PC-3 (cell line): Measurements from ENCODE around the gene LRRD1. TPM values are rescaled to one million over a fixed set of nuclear protein-coding genes. Genes with fewer than 3 reads are reported as not detected.
"Not testable (repeated sequence)": the region's sequence is repeated elsewhere in the genome, so short reads cannot be mapped to it uniquely, and the experiment has no call there.

Source experiments
- ATAC-seq: fragments of 200-7000 bp; cut with Tn5 transposase; 2 replicates; pipeline ENCODE4 v1.9.1; 2020; ENCODE audit warnings: mild to moderate bottlenecking, moderate library complexity
- BruUV-seq: library from RNA; stranded (reverse); fragments of 400-500 nt; replicated peaks from 2 replicates; lab custom pipeline; 2021; lab: Mats Ljungman, UMichigan
- CTCF ChIA-PET: fragments of 300-600 bp; sonication (Branson Sonifier 250); formaldehyde crosslinking; loops from one replicate; lab custom pipeline; 2022; ENCODE audit warnings: antibody characterized with exemption; lab: Charles Lee
- POLR2A ChIA-PET: fragments of 300-600 bp; sonication (Branson Sonifier 250); formaldehyde crosslinking; loops from one replicate; lab custom pipeline; 2022; ENCODE audit warnings: antibody characterized with exemption; ENCODE audit not compliant: unreplicated experiment; lab: Charles Lee
- DNase-seq: peaks from one replicate; pipeline ENCODE4 v3.0.0-alpha.2; 2015
- H2AFZ ChIP-seq: fragments of 300-600 bp; sonication (generic); 2 replicates; pipeline ENCODE4 v1.6.0; 2016; ENCODE audit warnings: antibody characterized with exemption, low read length
- H3F3A ChIP-seq: fragments of 300-600 bp; sonication (generic); one replicate; pipeline ENCODE4 v1.6.0; 2017; ENCODE audit warnings: antibody characterized with exemption, low read length, control low read depth, mild to moderate bottlenecking; ENCODE audit not compliant: unreplicated experiment
- H3K27ac ChIP-seq: fragments of 300-600 bp; sonication (generic); 2 replicates; pipeline ENCODE4 v1.5.1; 2016; ENCODE audit warnings: mild to moderate bottlenecking, low read length
- H3K27me3 ChIP-seq: fragments of 300-600 bp; sonication (generic); 2 replicates; pipeline ENCODE4 v1.6.1; 2016; ENCODE audit warnings: low read length, mixed read lengths
- H3K36me3 ChIP-seq: fragments of 300-600 bp; sonication (generic); 2 replicates; pipeline ENCODE4 v1.6.1; 2016; ENCODE audit warnings: low read depth, mixed run types, low read length, mixed read lengths
- H3K4me1 ChIP-seq: fragments of 300-600 bp; sonication (generic); 2 replicates; pipeline ENCODE4 v1.5.1; 2016; ENCODE audit warnings: low read length; ENCODE audit not compliant: insufficient read depth
- H3K4me2 ChIP-seq: fragments of 300-600 bp; sonication (generic); 2 replicates; pipeline ENCODE4 v1.6.0; 2016; ENCODE audit warnings: low read length
- H3K4me3 ChIP-seq: fragments of 300-600 bp; sonication (generic); 2 replicates; pipeline ENCODE4 v1.5.1; 2016; ENCODE audit warnings: mild to moderate bottlenecking, low read length, mixed read lengths
- H3K79me2 ChIP-seq: fragments of 300-600 bp; sonication (generic); 2 replicates; pipeline ENCODE4 v1.6.1; 2017; ENCODE audit warnings: low read length, mixed read lengths
- H3K9ac ChIP-seq: fragments of 300-600 bp; sonication (generic); 2 replicates; pipeline ENCODE4 v1.6.0; 2016; ENCODE audit warnings: mild to moderate bottlenecking, low read length
- H3K9me2 ChIP-seq: fragments of 300-600 bp; sonication (generic); replicated peaks from 2 replicates; pipeline ENCODE4 v1.6.1; 2016; ENCODE audit warnings: mixed run types, low read length, mixed read lengths
- H3K9me3 ChIP-seq: fragments of 300-600 bp; sonication (generic); 2 replicates; pipeline ENCODE4 v1.6.1; 2016; ENCODE audit warnings: low read length, mixed read lengths
- H4K20me1 ChIP-seq: fragments of 300-600 bp; sonication (generic); 2 replicates; pipeline ENCODE4 v1.6.1; 2016; ENCODE audit warnings: low read length, mixed read lengths
- EZH2 ChIP-seq: fragments of 300-600 bp; sonication (generic); IDR thresholded peaks from one replicate; pipeline ENCODE4 v1.6.1; 2017; ENCODE audit warnings: antibody characterized with exemption, mild to moderate bottlenecking, low read length; ENCODE audit not compliant: unreplicated experiment
- EZH2phosphoT487 ChIP-seq: fragments of 300-600 bp; sonication (generic); IDR thresholded peaks from 2 replicates; pipeline ENCODE4 v1.6.1; 2018; ENCODE audit warnings: mild to moderate bottlenecking, antibody characterized with exemption, low read length, borderline replicate concordance
- intact Hi-C: fragments of 100-400 bp; cut with micrococcal nuclease; formaldehyde crosslinking; loops from 2 replicates; pipeline ENCODE4 v1.9.0; 2023
- total RNA-seq: library from RNA; depleted of rRNA; stranded (reverse); fragments of >200 nt; gene quantifications from 2 replicates; pipeline ENCODE4 v1.2.3, GENCODE V29; 2014
- TF ChIP-seq, protein P1 (sequence below): fragments of 300-600 bp; sonication (generic); conservative IDR thresholded peaks from 2 replicates; pipeline ENCODE4 v1.5.1; 2017; ENCODE audit warnings: antibody characterized with exemption, low read depth, mild to moderate bottlenecking, low read length

Gene LRRD1
- total RNA-seq, 1 experiment from 2014 or later, result not detected

DNA sequence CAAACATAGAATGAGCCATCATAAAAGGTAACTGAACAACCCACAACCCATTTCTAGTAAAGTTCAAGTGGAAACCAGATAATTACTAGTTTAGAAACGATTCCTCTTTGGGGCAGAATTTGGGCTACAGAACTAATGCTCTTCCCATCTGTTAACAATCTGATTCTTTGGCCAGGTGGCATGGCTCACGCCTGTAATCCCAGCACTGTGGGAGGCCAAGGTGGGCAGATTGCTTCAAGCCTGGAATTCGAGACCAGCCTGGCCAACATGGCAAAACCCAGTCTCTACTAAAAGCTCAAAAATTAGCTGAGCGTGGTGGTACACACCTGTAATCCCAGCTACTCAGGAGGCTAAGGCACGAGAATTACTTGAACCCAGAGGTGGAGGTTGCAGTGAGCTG is 63.1 kb downstream of the LRRD1 start:
- Histone ChIP-seq H3K9me2 (no peaks in the 10 kb centered on the region), H3K4me1 (no peaks in the 10 kb centered on the region), H3F3A (no peaks in the 10 kb centered on the region), H3K4me3 (no peak overlapping the region), H3K9ac (no peak overlapping the region), H3K4me2 (no peak overlapping the region), H3K27ac (no peak overlapping the region), H3K9me3 (no peaks in the 10 kb centered on the region), H3K36me3 (peaks cover 45% of the 10 kb centered on the region), H3K79me2 (peaks cover 18% of the 10 kb centered on the region; the same call in 1 of the 2 replicates), H4K20me1 (0 out of 2 replicates have a peak, but pooled peaks cover 4% of the 10 kb centered on the region), H2AFZ (no peak overlapping the region), H3K27me3 (no peaks in the 10 kb centered on the region)
- ChIA-PET CTCF (interaction anchor here (0.6 kb wide), 1 partner anchor 132 kb away, joined by 5 read pairs; no protein-coding TSS in a partner anchor), POLR2A (no interaction called here)
- no peak for ATAC-seq
- intact Hi-C loops, result no loop called here
- TF ChIP-seq, protein P1, sequence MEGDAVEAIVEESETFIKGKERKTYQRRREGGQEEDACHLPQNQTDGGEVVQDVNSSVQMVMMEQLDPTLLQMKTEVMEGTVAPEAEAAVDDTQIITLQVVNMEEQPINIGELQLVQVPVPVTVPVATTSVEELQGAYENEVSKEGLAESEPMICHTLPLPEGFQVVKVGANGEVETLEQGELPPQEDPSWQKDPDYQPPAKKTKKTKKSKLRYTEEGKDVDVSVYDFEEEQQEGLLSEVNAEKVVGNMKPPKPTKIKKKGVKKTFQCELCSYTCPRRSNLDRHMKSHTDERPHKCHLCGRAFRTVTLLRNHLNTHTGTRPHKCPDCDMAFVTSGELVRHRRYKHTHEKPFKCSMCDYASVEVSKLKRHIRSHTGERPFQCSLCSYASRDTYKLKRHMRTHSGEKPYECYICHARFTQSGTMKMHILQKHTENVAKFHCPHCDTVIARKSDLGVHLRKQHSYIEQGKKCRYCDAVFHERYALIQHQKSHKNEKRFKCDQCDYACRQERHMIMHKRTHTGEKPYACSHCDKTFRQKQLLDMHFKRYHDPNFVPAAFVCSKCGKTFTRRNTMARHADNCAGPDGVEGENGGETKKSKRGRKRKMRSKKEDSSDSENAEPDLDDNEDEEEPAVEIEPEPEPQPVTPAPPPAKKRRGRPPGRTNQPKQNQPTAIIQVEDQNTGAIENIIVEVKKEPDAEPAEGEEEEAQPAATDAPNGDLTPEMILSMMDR, result no peak
- TF ChIP-seq EZH2phosphoT487 (no peak), EZH2 (no peak)
- BruUV-seq, result no TSS peak
- no peak for DNase-seq

DNA sequence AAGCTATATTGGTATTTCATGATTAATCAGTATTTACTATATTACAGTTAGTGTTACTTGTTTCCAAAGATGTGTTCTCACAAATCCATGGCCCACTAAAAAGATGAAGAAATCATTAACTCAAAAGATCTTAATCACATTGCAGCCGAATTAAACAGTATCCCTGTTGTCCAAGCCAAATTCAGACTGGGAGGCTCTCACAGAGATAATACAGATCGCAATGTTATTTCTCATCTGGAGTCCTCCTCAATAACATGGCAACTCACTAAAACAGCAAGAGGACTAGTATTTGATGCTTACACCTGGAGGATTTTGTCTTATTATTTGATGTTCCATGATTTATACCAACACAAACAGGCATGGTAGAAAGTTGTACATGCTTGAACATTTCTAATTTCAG is 68.1 kb downstream of the LRRD1 start:
- H2AFZ ChIP-seq, result no peak overlapping the region
- CTCF ChIA-PET, result no interaction called here
- POLR2A ChIA-PET, result no interaction called here
- H3K9me3 ChIP-seq, result no peaks in the 10 kb centered on the region
- no peaks in the 10 kb centered on the region for H3K79me2 ChIP-seq
- no peaks in the 10 kb centered on the region for H3K9me2 ChIP-seq
- H3K4me3 ChIP-seq, result no peak overlapping the region
- no peaks in the 10 kb centered on the region for H3K4me1 ChIP-seq
- TF ChIP-seq EZH2phosphoT487 (no peak), EZH2 (no peak)
- TF ChIP-seq, protein P1, result no peak
- intact Hi-C loops, result no loop called here
- no peak overlapping the region for H3K27ac ChIP-seq
- no peaks in the 10 kb centered on the region for H3F3A ChIP-seq
- peaks cover 37% of the 10 kb centered on the region for H3K36me3 ChIP-seq
- ATAC-seq (no peak), DNase-seq (no peak)
- no peaks in the 10 kb centered on the region for H3K27me3 ChIP-seq
- no TSS peak for BruUV-seq
- H4K20me1 ChIP-seq, result no peaks in the 10 kb centered on the region
- H3K9ac ChIP-seq, result no peak overlapping the region
- H3K4me2 ChIP-seq, result no peak overlapping the region

DNA sequence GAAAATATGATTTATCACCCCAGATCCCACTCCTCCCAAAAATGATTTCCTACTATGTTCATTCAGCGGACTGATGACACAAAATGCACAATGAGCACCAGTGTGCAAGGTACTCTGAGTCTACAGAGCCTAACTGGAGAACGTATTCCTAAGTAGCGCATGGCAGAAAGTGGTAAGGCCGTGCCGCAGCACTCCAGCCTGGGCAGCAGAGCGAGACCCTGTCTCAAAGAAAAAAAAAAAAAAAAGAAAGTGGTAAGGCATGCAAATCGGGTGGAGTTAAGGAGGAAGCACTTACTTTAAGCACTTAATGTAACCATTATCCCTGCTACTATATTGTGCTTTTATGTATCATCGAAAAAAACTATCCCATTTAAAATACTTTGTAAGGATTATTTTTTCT is 70.1 kb downstream of the LRRD1 start:
- DNase-seq (no peak), ATAC-seq (no peak)
- TF ChIP-seq EZH2 (no peak), EZH2phosphoT487 (no peak)
- TF ChIP-seq, protein P1, result no peak
- Histone ChIP-seq H3K9me2 (no peaks in the 10 kb centered on the region), H3K9me3 (no peaks in the 10 kb centered on the region), H3K79me2 (no peaks in the 10 kb centered on the region), H3K4me1 (no peaks in the 10 kb centered on the region), H3K36me3 (peaks cover 21% of the 10 kb centered on the region), H2AFZ (no peak overlapping the region), H3K9ac (no peak overlapping the region), H3F3A (no peaks in the 10 kb centered on the region), H3K4me2 (no peak overlapping the region), H4K20me1 (no peaks in the 10 kb centered on the region), H3K27me3 (no peaks in the 10 kb centered on the region), H3K4me3 (no peak overlapping the region), H3K27ac (no peak overlapping the region)
- ChIA-PET CTCF (no interaction called here), POLR2A (no interaction called here)
- no TSS peak for BruUV-seq
- intact Hi-C loops, result no loop called here

DNA sequence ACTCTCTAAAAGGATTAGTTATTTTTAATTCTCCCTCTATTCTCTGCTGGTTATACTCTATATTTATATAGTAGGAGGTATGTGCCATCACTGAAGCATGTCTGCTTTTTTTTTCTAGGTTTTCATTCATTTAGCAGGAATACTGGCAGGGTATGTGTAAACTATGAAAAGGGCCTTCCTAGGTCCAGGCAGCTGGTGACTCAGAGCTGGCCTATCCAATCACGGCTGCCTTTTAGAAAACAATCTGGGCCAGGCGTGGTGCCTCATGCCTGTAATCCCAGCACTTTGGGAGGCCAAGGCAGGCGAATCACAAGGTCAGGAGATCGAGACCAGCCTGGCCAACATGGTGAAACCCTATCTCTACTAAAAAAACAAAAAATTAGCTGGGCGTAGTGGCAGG is 76.1 kb downstream of the LRRD1 start:
- H2AFZ ChIP-seq, H3K27ac ChIP-seq, H3K79me2 ChIP-seq, DNase-seq, H3K9me2 ChIP-seq, BruUV-seq, H3F3A ChIP-seq, H3K9ac ChIP-seq, H3K4me3 ChIP-seq, H4K20me1 ChIP-seq, CTCF ChIA-PET, H3K27me3 ChIP-seq, H3K4me2 ChIP-seq, H3K4me1 ChIP-seq, H3K9me3 ChIP-seq, intact Hi-C loops, POLR2A ChIA-PET, H3K36me3 ChIP-seq: not testable (repeated sequence)
- peak; percentile 40; the same call in 1 of the 2 replicates for ATAC-seq
